SK-N-SH treated with all-trans-retinoic acid at 6 μM for 48 hours (cell line): Measurements from ENCODE around the gene RACK1.

Experiments
- ATAC-seq: fragments of 200-7000 bp; cut with Tn5 transposase; 3 replicates; pipeline ENCODE4 v1.9.1; 2020; ENCODE audit warnings: mild to moderate bottlenecking, moderate library complexity
- ARNTL ChIP-seq: fragments of 450-650 bp; formaldehyde crosslinking; IDR thresholded peaks from 2 replicates; pipeline ENCODE4 v1.5.0; 2020; ENCODE audit warnings: low read depth, mild to moderate bottlenecking, moderate library complexity, borderline replicate concordance
- BACH2 ChIP-seq: fragments of 250-450 bp; sonication (Bioruptor Pico); IDR thresholded peaks from 2 replicates; pipeline ENCODE4 v1.9.0; 2021; ENCODE audit warnings: mild to moderate bottlenecking, borderline replicate concordance
- CREB5 ChIP-seq: fragments of 250-450 bp; sonication (Bioruptor Pico); IDR thresholded peaks from 2 replicates; pipeline ENCODE4 v1.5.1; 2020; ENCODE audit warnings: low read depth, mild to moderate bottlenecking, moderate library complexity
- CSDC2 ChIP-seq: fragments of 250-450 bp; sonication (Bioruptor Pico); IDR thresholded peaks from 2 replicates; pipeline ENCODE4 v1.5.0; 2020; ENCODE audit warnings: mild to moderate bottlenecking, moderate library complexity
- CSRNP3 ChIP-seq: fragments of 250-450 bp; sonication (Bioruptor Pico); IDR thresholded peaks from 2 replicates; pipeline ENCODE4 v1.5.1; 2021; ENCODE audit warnings: mild to moderate bottlenecking, moderate library complexity
- ESRRG ChIP-seq: fragments of 250-450 bp; sonication (Bioruptor Pico); IDR thresholded peaks from 2 replicates; pipeline ENCODE4 v1.6.1; 2021; ENCODE audit warnings: mild to moderate bottlenecking
- ISL1 ChIP-seq: fragments of 250-450 bp; sonication (Bioruptor Pico); IDR thresholded peaks from 2 replicates; pipeline ENCODE4 v2.1.2; 2022; ENCODE audit warnings: mild to moderate bottlenecking, moderate library complexity
- OSR1 ChIP-seq: fragments of 250-450 bp; sonication (Bioruptor Pico); IDR thresholded peaks from 2 replicates; pipeline ENCODE4 v1.8.0; 2022; ENCODE audit warnings: moderate library complexity, mild to moderate bottlenecking, inconsistent platforms
- PATZ1 ChIP-seq: fragments of 250-450 bp; sonication (Bioruptor Pico); IDR thresholded peaks from 2 replicates; pipeline ENCODE4 v1.8.0; 2020; ENCODE audit warnings: mild to moderate bottlenecking, moderate library complexity, borderline replicate concordance
- POU6F1 ChIP-seq: fragments of 250-450 bp; sonication (Bioruptor Pico); IDR thresholded peaks from 2 replicates; pipeline ENCODE4 v1.8.0; 2021; ENCODE audit warnings: low read depth, mild to moderate bottlenecking, moderate library complexity, borderline replicate concordance
- PPARA ChIP-seq: fragments of 250-450 bp; sonication (Bioruptor Pico); IDR thresholded peaks from 2 replicates; pipeline ENCODE4 v1.5.0; 2020; ENCODE audit warnings: mild to moderate bottlenecking, borderline replicate concordance
- RARB ChIP-seq: fragments of 250-450 bp; sonication (Bioruptor Pico); IDR thresholded peaks from 2 replicates; pipeline ENCODE4 v1.8.0; 2021; ENCODE audit warnings: mild to moderate bottlenecking, moderate library complexity
- SNAI2 ChIP-seq: fragments of 250-450 bp; sonication (Bioruptor Pico); IDR thresholded peaks from 2 replicates; pipeline ENCODE4 v1.5.0; 2020; ENCODE audit warnings: mild to moderate bottlenecking, moderate library complexity
- TOX ChIP-seq: fragments of 250-450 bp; sonication (Bioruptor Pico); IDR thresholded peaks from 2 replicates; pipeline ENCODE4 v1.8.0; 2021; ENCODE audit warnings: mild to moderate bottlenecking, moderate library complexity, borderline replicate concordance
- TSHZ2 ChIP-seq: fragments of 250-450 bp; sonication (Bioruptor Pico); IDR thresholded peaks from 2 replicates; pipeline ENCODE4 v1.5.0; 2020; ENCODE audit warnings: mild to moderate bottlenecking, moderate library complexity
- ZC3H10 ChIP-seq: fragments of 250-450 bp; sonication (Bioruptor Pico); IDR thresholded peaks from 2 replicates; pipeline ENCODE4 v1.5.1; 2021; ENCODE audit warnings: mild to moderate bottlenecking, moderate library complexity
- ZFP3 ChIP-seq: fragments of 250-450 bp; sonication (Bioruptor Pico); IDR thresholded peaks from 2 replicates; pipeline ENCODE4 v1.5.0; 2020; ENCODE audit warnings: mild to moderate bottlenecking, moderate library complexity
- ZFP30 ChIP-seq: fragments of 450-650 bp; formaldehyde crosslinking; IDR thresholded peaks from 2 replicates; pipeline ENCODE4 v1.5.0; 2022; ENCODE audit warnings: mild to moderate bottlenecking, moderate library complexity
- ZNF565 ChIP-seq: fragments of 450-650 bp; formaldehyde crosslinking; conservative IDR thresholded peaks from 2 replicates; pipeline ENCODE4 v1.5.0; 2020; ENCODE audit warnings: low read depth, mild to moderate bottlenecking, moderate library complexity
- ZNF70 ChIP-seq: fragments of 450-650 bp; formaldehyde crosslinking; IDR thresholded peaks from 2 replicates; pipeline ENCODE4 v1.5.0; 2020; ENCODE audit warnings: mild to moderate bottlenecking, moderate library complexity
- ZNF8 ChIP-seq: fragments of 450-650 bp; formaldehyde crosslinking; IDR thresholded peaks from 2 replicates; pipeline ENCODE4 v1.5.0; 2020; ENCODE audit warnings: mild to moderate bottlenecking, moderate library complexity

Gene RACK1

GRCh38 chr5:181258576-181258975, 14.9 kb upstream of the RACK1 start:
- TF ChIP-seq ARNTL (CRISPR knock-in tag), result no peak
- TF ChIP-seq RARB (CRISPR knock-in tag), result no peak
- TF ChIP-seq CREB5, result no peak
- TF ChIP-seq PPARA, result no peak
- TF ChIP-seq ZC3H10 (CRISPR knock-in tag), result no peak
- no peak for TF ChIP-seq CSDC2 (CRISPR knock-in tag)
- no peak for TF ChIP-seq TSHZ2
- no peak for TF ChIP-seq ZNF8
- TF ChIP-seq ZFP30, result no peak
- no peak for TF ChIP-seq TOX (CRISPR knock-in tag)
- no peak for TF ChIP-seq OSR1 (CRISPR knock-in tag)
- TF ChIP-seq SNAI2 (CRISPR knock-in tag), result no peak
- no peak for TF ChIP-seq ZNF565 (CRISPR knock-in tag)
- TF ChIP-seq ISL1 (CRISPR knock-in tag), result no peak
- TF ChIP-seq PATZ1 (CRISPR knock-in tag), result no peak
- no peak for TF ChIP-seq CSRNP3 (CRISPR knock-in tag)
- no peak for TF ChIP-seq ZNF70
- TF ChIP-seq ESRRG (CRISPR knock-in tag), result no peak
- no peak for TF ChIP-seq BACH2 (CRISPR knock-in tag)
- no peak for TF ChIP-seq ZFP3 (CRISPR knock-in tag)
- ATAC-seq, result no peak

- no peak for ATAC-seq
- no peak for TF ChIP-seq PATZ1 (CRISPR knock-in tag)
- no peak for TF ChIP-seq ZFP30
- TF ChIP-seq TSHZ2, result no peak
- TF ChIP-seq BACH2 (CRISPR knock-in tag), result no peak
- TF ChIP-seq POU6F1 (CRISPR knock-in tag), result no peak
- no peak for TF ChIP-seq PPARA
Observed at GRCh38 chr5:181255836-181256578, 12.3 kb upstream of the RACK1 start.
